Measurements from ENCODE around the gene DCANP1.

- TF ChIP-seq WIZ (CRISPR knock-in tag; IDR thresholded peaks at IDR 0.05) (no peak), ZSCAN31 (CRISPR knock-in tag; IDR thresholded peaks at IDR 0.05; ENCODE audit: low read depth) (no peak), ARNT (IDR thresholded peaks at IDR 0.05) (no peak), NFE2L2 (IDR thresholded peaks at IDR 0.05; ENCODE audit: low read length) (no peak), ATF7 (IDR thresholded peaks at IDR 0.05) (no peak), ATF7 (CRISPR knock-in tag; IDR thresholded peaks at IDR 0.05) (no peak), RXRB (CRISPR knock-in tag; IDR thresholded peaks at IDR 0.05; ENCODE audit: borderline replicate concordance) (no peak), ZNF335 (CRISPR knock-in tag; IDR thresholded peaks at IDR 0.05) (no peak), ELF4 (CRISPR knock-in tag; IDR thresholded peaks at IDR 0.05; ENCODE audit: borderline replicate concordance) (no peak), CTCF (CRISPR knock-in tag; IDR thresholded peaks at IDR 0.05) (no peak), ZBTB26 (CRISPR knock-in tag; IDR thresholded peaks at IDR 0.05; ENCODE audit: borderline replicate concordance) (no peak), EP300 (IDR thresholded peaks at IDR 0.05; ENCODE audit: low read depth in 2 of 2, low read length in 2 of 2) (no peak), EP300 (CRISPR knock-in tag; IDR thresholded peaks at IDR 0.05; ENCODE audit: borderline replicate concordance) (no peak), TAF1 (CRISPR knock-in tag; IDR thresholded peaks at IDR 0.05) (no peak)
- TF ChIP-seq, protein P1, sequence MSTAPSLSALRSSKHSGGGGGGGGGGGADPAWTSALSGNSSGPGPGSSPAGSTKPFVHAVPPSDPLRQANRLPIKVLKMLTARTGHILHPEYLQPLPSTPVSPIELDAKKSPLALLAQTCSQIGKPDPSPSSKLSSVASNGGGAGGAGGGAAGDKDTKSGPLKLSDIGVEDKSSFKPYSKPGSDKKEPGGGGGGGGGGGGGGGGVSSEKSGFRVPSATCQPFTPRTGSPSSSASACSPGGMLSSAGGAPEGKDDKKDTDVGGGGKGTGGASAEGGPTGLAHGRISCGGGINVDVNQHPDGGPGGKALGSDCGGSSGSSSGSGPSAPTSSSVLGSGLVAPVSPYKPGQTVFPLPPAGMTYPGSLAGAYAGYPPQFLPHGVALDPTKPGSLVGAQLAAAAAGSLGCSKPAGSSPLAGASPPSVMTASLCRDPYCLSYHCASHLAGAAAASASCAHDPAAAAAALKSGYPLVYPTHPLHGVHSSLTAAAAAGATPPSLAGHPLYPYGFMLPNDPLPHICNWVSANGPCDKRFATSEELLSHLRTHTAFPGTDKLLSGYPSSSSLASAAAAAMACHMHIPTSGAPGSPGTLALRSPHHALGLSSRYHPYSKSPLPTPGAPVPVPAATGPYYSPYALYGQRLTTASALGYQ (CRISPR knock-in tag; IDR thresholded peaks at IDR 0.05) = no peak
- TF ChIP-seq, protein P2, sequence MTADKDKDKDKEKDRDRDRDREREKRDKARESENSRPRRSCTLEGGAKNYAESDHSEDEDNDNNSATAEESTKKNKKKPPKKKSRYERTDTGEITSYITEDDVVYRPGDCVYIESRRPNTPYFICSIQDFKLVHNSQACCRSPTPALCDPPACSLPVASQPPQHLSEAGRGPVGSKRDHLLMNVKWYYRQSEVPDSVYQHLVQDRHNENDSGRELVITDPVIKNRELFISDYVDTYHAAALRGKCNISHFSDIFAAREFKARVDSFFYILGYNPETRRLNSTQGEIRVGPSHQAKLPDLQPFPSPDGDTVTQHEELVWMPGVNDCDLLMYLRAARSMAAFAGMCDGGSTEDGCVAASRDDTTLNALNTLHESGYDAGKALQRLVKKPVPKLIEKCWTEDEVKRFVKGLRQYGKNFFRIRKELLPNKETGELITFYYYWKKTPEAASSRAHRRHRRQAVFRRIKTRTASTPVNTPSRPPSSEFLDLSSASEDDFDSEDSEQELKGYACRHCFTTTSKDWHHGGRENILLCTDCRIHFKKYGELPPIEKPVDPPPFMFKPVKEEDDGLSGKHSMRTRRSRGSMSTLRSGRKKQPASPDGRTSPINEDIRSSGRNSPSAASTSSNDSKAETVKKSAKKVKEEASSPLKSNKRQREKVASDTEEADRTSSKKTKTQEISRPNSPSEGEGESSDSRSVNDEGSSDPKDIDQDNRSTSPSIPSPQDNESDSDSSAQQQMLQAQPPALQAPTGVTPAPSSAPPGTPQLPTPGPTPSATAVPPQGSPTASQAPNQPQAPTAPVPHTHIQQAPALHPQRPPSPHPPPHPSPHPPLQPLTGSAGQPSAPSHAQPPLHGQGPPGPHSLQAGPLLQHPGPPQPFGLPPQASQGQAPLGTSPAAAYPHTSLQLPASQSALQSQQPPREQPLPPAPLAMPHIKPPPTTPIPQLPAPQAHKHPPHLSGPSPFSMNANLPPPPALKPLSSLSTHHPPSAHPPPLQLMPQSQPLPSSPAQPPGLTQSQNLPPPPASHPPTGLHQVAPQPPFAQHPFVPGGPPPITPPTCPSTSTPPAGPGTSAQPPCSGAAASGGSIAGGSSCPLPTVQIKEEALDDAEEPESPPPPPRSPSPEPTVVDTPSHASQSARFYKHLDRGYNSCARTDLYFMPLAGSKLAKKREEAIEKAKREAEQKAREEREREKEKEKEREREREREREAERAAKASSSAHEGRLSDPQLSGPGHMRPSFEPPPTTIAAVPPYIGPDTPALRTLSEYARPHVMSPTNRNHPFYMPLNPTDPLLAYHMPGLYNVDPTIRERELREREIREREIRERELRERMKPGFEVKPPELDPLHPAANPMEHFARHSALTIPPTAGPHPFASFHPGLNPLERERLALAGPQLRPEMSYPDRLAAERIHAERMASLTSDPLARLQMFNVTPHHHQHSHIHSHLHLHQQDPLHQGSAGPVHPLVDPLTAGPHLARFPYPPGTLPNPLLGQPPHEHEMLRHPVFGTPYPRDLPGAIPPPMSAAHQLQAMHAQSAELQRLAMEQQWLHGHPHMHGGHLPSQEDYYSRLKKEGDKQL (CRISPR knock-in tag; IDR thresholded peaks at IDR 0.05; ENCODE audit: low read depth) = no peak
Measured at GRCh38 chr5:135491038-135491551, 43.9 kb upstream of the DCANP1 start.

Measured in HepG2 (cell line).